ENCODE data around the gene DLX6. TPM values are rescaled to one million over a fixed set of nuclear protein-coding genes. Genes with fewer than 3 reads are reported as not detected.

Gene DLX6
- not detected for total RNA-seq

DNA sequence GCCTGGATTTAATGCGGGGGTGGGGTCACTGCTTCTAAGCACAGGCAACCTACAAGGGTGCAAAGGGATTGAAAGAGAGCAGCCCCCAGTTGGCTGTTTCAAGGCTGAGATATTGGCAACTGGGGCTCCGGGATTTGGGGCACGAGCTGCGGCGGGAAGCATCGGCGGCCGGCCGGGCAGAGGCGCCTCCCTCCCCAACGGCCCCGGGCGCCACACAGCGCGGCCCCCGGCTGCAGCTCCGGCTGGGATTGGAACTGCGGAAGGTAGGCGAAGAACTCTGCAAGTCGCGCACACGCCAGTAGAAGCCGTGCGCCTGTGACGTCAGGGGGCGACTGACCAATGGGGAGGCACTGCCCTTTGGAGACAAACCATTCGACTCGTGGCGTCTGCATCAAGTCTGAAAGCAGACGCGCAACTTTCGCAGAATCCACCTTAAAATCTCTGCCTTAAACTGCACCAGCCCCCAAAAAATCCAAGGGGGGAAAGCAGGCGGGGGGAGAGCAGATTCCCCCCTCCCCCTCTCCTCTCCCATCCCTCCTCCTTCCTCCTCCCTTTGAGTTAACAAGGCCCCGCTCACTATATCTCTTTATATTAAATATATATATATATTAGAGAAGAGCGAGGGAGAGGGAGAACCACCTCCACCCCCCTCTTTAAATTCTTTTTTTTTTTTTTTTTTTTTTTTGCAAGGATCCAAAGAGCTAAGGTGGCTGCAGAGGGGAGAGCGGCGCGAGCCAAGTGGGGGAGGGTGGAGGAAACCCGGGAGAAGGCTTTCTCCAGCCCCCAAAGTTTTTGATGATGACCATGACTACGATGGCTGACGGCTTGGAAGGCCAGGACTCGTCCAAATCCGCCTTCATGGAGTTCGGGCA is at the start of gene DLX6:
Gene DLX6, plus strand, starts transcription at position 371 of the 872 bp plus-strand sequence. Its CDS starts 425 bp downstream, at position 796.
- no peak for DNase-seq

DNA sequence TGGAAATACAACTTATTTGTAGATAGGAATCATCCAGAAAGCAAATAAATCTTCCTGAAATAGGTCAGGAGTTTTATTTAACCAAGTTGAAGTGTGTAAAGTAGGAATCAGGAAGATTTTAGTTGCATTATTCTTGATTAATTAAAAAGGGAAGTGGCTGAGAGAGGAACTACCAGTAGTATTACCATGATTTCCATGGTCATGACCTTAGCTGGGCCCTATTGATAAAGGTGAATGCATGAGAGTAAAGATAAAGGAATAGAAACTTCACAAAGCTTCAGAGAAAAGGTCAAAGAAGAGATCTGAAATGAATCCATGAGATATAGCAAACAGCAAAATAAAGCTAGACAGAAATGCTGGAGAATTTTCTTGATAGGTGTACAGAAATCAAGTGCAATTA is 46.2 kb upstream of the DLX6 start:
- no peak for DNase-seq

DNA sequence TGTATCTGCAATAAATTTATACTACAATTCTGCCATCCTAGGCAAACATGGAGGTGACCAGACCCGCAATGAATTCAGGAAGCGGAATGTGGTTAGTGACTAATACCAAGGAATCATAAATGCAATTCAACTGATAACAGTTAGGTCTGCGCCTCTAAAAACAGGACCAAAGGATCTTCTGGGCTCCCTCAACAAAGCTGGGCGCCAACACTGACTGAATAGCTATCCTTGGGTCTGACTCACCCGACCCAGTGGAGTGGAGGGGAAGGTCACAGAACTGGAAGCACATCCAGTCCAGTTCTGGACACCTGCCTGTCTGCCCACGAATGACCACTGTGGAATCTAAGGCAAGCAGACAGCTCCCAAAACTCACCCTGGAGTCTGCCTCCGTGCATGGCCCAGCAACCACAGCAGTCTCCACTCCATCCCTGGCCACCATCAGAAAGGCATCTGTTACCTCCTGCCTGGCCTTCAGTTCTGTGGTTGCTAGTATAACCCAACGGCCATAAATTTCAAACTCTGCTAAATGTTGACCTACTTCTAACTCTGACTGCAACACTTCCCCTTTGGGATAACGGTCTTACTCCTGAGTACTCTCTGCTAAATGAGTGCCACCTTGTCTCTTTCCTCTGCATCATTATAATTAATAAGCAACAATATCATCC is 43.0 kb upstream of the DLX6 start:
- DNase-seq: no peak

DNA sequence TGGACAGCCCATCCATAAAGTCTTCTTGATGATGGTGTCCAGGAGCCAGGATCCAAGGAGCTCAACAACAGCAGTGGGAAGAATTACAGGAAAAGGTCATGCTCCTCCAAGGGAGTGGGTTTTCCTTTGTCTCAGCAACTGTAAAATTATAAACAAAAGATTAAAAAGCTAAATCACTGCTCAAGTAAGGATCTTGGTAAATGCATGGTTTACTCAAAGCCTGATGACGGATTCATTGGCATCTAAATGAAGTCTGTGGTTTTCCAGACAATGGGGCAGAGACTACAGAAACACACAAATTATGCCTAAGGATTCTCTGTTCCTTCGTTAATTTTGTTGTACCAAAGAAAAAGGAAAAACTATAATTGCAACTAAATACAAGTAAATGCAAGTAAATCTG is 36.4 kb upstream of the DLX6 start:
- no peak for DNase-seq

DNA sequence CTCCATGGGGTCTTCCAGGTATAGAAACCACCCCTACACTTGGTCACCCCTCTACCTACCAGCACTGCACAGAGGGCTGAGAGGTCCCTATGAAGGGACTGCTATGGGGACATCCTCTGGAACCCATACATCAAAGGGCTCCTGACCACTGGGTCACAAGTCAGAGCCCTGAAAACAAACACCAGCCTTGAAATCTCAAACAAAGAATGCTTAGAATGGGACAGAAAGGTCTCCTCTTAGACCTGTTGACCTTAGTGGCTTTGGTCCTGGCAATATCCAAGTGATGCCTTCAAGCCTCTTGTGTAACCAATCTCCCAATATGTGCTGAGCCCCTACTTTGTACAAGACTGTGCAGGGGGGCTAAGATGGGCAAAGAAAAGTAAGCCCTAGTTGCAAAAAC is 34.6 kb upstream of the DLX6 start:
- no peak for DNase-seq

DNA sequence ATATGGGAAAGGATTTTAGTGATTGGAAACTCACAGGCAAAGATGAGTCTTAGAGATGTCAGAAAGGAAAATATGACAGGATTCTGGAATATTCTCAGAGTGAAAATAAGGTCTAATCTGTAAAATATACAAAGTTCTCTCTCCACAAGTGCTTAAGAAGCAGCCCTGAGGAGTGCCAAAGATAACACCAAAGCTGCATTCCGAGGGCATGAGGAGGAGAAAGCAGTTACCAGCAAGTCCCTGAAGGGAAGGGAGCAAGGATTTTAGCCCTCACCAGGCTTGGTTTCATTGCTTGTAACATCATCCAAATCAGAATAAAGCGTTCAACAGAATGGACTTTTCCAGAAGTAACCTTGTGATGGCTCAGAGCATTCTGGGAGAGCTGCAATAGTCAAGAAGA is 31.4 kb upstream of the DLX6 start:
- no peak for DNase-seq

DNA sequence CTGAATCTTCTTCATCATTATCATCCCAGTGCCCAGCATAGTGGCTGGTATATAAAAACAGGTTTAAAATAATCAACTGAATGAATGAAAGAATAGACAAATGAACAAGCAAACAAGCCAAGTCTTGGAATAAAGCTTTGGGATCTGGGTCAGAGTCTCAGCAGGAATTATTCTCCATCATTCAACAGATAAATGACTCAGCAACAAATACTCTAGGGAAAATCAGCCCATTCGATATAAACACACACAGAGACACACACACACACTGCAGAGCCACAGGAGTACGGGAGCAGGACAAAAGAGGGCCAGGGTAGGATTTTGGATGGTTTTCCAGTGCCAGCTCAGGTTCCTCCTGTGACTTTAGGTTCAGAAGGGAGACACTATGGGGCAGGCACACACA is 29.2 kb upstream of the DLX6 start:
- no peak for DNase-seq

DNA sequence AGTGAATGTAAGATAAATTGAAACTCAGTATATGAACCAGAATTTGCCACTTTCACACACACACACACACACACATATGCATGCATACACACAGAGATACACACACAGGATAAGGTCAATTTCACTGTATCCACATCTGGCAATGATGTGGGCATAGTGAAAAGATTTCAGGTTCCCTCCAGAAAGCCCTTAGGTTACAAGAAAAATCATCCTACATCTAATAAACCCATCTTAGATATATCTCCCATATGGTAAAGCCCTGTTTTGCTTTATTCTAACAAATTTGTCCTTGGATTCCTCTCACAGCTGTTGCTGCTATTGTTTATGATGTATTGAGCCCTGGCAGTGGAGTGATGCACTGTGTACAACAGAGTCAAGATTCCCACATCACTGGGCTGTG is 27.9 kb upstream of the DLX6 start:
- no peak for DNase-seq

DNA sequence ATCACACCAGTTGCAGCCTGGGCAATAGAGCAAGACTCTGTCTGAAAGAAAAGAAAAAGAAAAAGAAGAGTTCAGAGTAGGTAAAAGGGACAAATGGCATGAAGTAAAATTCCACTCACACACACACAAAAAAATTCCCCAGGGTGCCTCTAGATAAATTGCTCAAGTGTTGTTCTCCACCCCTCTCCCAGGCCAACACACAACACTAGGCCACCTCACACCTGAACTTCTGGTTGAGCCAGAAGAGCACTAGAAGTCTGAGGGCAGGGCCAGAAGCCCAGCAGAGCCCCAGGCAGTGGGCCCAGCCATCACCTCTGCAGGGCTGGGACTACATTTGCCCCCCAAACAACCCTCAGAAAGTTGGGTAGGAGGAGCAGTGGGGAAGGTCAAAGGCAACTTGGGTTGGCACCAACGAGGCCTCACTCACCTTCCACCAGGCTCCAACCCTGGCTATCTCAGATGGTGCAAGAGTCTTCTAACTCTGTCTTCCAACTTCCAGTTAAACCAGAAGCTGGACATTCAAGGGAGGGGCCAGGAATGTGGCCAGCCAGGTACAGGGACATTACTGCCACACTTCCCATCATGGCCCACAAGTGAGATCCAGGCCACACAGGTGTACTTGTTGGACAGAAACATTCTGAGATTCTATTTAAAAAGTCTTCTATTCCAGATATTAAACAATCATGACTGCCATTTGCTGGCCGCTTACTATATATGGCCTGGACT is 25.6 kb upstream of the DLX6 start:
- no peak for DNase-seq

DNA sequence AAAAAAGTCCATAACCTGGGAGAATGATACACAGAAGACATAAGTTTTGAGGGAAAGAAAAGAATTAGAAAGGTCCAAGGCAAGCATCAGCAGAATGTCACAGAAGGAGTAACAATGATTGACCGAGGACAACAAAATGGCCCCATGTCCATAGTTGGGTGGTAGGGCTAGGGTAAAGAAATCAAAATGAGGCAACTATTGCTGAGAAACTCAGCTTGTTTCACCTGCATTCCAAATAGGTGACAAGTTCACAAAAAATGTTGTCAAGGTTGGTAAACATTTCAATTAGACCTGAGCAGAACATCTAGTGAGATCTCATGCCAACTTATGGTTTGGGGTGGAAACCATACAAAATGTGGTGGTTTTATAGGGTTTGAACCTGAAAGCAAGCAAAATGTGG is 22.8 kb upstream of the DLX6 start:
- no peak for DNase-seq

DNA sequence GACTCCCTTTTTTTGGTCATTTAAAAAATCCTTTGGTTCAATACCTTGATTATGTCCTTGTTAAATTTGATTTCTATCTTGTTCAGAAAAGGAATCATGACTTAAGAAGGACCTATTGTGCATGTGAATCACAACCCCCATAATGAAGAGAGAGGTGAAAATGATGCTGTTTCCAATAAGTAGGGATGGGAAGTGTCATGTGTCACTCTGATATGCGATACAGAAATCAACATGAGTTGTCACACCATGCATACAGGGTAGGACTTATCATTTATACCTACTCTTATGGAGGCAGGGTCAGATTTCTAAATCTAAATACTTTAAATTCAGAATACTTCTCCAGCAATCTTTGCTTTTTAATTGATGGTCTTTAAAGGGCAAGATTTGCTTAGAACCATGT is 19.4 kb upstream of the DLX6 start:
- DNase-seq: no peak

DNA sequence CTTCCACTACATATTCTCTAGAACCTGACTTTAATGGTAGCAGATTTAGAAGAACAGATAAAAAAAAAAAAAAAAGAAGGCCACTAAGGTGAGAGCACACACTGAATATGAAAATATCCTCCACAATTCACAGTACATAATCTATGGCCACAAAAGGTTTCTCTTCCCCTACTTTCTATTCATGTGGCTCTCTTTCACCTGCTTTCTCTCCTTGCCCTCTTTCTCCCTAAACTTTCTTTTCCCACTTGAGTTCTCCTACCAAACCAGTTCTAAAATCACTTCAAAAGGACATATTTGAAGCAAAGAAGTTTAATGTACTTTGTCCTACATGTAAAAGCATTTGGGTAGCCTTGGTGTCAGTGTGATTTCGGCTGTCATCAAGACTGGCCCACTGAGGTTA is 18.5 kb upstream of the DLX6 start:
- no peak for DNase-seq

DNA sequence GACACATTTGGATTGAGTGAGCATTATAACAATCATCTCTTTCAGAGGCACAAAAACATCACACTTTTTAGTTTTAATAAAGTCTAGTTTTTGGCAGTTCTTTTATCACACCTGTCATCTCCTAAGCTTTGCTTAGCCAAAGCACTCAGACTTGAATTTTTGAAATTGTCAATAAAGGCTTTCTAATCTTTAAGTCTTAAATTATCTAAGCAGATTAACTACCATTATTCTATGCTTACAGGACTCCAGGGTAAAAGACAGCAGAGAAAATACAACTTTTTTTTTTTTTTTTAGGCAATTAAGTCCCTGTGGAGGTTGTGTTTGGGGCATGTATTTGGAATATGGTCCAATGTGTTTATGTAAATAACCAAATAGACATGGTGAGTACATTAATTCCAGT is 17.6 kb upstream of the DLX6 start:
- DNase-seq: no peak

DNA sequence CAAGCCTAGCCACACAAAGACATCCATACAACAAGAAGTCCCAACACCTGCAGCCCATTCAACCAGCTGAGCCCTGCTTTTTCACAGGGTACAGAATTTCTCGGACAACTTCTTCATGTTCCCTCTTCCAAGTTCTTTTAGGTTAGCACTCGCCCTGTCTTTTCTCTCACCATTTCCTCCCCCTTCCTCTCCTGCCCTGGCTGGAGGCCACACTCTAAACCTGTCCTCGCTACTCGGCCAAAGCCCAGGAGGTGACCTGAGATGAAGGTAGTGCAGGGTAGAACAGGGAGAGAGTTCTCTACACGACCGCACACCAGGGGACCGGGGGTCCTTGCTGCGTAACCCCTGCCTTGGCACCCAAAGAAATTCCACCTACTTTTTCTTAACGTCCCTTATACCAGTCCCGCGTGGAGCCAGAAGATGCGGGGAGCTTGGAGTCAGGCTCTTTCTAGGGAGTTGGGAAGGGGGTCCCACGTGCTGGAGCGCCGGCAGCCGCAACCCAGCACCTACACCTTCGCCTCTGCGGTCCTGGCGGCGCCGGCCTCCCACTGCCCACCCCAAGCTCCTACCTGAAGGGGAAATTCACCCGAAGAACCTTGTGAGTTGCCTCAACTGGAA is 16.0 kb upstream of the DLX6 start:
- DNase-seq: no peak

DNA sequence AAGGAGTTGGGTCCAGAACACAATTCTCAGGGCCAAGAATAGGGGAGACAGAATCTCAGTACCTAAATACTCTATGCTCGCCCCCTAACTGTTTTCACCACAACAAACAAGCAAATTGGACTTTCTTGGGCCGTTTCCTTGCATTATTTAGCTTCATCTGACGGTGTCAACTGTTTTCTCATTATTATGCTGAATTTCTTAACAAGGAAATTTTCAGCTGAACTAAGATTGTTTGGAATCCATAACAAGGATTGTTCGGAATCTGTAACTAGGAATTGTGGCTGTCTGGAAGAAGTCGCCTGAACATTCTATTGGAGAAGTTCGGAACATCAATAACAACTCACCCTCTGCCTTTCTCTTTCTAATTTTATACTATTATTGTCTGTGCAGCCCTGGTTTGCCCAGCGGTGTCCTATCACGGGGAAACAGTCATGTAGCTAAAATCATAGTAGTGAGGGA is 15.5 kb upstream of the DLX6 start:
- DNase-seq: no peak

DNA sequence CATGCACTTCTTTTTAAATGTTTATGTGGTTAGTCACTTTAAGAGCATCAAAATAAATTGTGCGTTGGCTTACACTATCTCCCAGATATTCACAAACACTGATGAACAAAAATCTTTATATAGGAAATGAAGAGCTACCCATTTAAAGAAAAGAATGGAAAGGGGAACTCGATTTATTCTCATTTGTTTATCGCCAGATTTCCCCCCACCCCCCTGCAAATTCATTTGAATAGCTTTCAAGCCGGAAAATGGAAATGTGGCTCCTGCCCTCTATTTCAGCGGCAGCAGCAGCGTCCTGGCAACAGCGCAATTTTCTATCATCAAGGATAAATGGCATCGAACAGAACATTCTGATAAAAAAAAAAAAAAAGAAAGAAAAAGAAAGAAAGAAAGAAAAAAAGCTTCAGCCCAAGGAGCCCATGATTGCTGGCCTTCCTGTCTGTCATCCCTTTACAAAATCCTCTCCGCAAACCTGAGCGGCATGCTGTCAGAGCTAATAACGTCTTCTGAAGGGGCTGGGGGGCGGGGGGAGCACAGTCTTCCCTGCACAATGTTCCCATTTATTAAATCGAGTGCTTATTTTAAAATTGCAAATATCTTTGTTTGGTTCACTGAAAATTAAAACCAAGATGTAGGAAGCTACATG is 13.7 kb upstream of the DLX6 start:
- no peak for DNase-seq

DNA sequence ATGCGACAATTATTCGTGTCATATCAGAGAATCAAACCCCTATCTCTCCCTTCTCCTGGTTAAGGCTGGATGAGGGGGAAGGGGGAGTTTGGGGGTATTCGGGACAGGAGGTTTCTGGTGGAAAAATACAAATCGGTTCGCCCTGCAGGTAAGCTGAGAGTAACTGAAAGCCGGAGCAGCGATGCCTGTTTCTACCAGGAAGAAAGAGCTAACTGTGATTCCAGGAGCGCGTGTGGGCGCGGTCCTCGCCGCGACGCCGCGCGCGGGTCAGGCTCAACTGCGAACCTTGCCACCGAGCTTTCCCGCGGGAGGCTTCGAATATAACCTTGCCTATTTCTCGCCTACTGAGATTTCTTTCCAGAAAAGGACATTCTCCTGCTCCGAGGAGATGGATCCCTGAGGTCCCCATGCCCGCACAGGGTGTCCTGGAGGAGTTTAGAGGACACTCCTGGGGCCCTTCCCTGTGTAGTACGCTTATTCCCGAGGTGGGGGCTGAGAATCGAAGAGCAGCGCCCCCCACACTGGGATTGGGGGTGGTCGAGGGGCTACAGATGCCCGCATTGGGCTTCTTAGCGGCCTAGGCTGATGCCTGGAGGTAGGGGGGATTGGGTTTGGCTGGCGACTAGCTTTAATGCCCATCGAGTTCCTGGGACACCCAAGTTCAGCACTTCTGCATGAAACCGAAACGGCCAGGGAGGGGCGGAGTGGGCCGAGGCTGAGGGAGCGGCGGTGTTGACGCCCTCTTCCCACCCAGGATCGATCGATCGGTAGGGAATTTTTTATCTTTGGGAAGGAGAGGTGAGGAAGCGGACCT is 13.0 kb upstream of the DLX6 start:
- DNase-seq: no peak

DNA sequence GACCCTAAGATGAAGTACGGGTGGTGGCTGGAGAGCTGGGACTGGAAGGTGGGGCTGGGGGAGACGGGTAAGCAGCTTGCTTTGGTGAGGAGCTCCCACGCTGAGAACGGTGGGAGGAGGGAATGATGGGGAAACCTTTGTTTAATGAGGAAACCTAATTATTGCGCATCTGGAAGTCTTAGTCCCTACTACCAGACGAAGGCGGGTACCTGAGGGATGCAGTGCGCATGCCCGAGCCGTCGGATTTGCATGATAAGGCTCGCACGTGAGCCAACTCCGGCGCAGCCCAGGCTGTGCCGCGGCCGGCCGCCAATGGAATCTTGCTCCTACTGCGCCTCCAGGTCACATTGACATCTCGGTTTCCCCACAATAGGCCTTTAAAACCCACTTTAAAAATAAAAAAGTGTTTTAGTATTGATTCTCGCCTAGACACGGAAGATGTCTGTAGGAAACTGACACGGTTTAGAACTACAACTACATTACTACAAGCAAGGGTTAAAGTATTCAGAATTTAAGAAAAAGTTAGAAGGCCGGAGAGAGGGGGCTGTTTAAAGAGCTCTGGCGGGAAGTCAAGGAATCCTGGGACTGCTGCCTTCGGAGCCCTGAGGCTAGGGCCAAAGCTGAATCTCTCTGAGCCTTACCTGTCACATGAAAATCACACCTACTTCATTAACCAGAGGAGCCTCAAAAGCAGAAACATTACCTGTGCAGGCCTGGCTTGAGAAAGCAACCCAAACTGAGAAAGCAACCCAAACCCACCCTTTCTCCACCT is 12.1 kb upstream of the DLX6 start:
- DNase-seq: no peak

DNA sequence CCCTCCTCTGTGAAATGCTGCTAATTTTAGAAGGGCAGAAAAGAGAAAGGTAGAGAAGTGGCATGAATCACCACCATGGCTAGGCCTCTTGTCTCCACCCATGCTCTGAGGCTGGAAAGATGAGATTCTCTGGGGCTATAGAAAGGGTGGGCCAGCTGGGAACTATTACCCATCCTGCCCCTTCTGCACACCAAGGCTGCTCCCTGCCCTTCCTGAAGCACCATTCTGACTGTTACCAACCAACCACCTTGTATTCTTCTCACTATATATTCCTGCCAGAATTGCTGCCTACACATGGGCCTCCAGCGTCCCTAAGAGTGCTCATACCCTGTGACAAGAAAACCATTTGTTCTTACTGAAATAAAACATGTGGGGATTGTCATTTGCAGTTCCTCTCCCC is 11.4 kb upstream of the DLX6 start:
- no peak for DNase-seq

DNA sequence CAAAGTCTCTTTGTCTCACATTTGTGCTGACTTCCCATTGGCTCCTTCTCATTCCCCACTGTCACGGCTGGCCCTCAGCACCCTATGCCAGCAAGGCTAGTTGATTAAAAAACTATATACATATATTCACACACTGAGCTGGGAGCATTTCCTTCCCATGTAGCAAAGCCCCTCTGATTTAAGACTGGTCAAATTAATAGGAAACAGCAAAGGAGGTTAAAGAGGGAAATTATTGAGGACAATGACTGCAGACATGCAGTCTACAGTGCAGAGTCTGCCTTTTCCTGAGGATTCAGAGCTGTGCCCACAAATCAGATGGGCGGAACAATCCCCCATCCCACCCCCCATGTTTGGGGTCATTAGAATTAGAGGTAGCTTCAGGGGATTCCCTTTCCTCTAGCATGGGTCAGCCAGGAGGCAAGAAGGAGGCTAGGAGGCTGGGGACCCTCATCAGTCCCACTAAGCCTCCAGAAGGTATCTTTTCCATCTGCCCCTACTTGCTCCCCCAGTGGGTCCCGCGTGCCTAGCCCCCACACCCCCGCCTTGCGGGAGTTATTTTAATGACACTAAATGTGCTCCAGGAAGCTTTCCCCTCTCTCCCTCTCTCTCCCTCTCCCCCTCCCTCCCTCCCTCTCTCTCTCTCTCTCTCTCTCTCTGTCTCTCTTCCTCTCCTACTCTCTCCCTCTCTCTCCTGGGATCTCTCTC is 9.8 kb upstream of the DLX6 start:
- DNase-seq: no peak
